ENCODE measurements around the gene SS18L1. TPM values are rescaled to one million over a fixed set of nuclear protein-coding genes. Genes with fewer than 3 reads are reported as not detected.
"Not testable (repeated sequence)": the region's sequence is repeated elsewhere in the genome, so short reads cannot be mapped to it uniquely, and the experiment has no call there.

The SS18L1 gene
- total and polyA plus RNA-seq, 2 donors (not counting 1 experiment from before 2014, with no cell fraction given): 4.7 to 7.4 TPM

GRCh38 chr20:62111148-62111547 lies 32.4 kb upstream of the SS18L1 start:
- Histone ChIP-seq H3K4me2 (ENCODE audit: extremely low read depth, insufficient read depth, low read length) (no peak overlapping the region), H3K4me1 (ENCODE audit: control insufficient read depth, extremely low read depth, insufficient read depth, low read length) (no peaks in the 10 kb centered on the region), H3K4me3 (replicated peaks in 1 of 4; ENCODE audit: control extremely low read depth in 1 of 4, insufficient read depth in 1 of 4, low read depth in 3 of 4, low read length in 4 of 4) (no peak overlapping the region), H3K27me3 (ENCODE audit: control insufficient read depth, insufficient read depth, low read length) (no peaks in the 10 kb centered on the region), H3K36me3 (ENCODE audit: control insufficient read depth, insufficient read depth, low read length) (no peaks in the 10 kb centered on the region), H2AFZ (ENCODE audit: low read length) (no peak overlapping the region), H3K9me3 (ENCODE audit: control insufficient read depth, insufficient read depth, low read depth, low read length) (no peaks in the 10 kb centered on the region), H3K9ac (ENCODE audit: insufficient read depth, low read length) (no peak overlapping the region), H3K27ac (ENCODE audit: insufficient read depth, low read length) (no peak overlapping the region), H4K20me1 (ENCODE audit: control insufficient read depth, extremely low read depth, insufficient read depth, low read length) (no peaks in the 10 kb centered on the region), H3K79me2 (ENCODE audit: control insufficient read depth, insufficient read depth, low read length) (no peaks in the 10 kb centered on the region)
- TF ChIP-seq, protein P1, sequence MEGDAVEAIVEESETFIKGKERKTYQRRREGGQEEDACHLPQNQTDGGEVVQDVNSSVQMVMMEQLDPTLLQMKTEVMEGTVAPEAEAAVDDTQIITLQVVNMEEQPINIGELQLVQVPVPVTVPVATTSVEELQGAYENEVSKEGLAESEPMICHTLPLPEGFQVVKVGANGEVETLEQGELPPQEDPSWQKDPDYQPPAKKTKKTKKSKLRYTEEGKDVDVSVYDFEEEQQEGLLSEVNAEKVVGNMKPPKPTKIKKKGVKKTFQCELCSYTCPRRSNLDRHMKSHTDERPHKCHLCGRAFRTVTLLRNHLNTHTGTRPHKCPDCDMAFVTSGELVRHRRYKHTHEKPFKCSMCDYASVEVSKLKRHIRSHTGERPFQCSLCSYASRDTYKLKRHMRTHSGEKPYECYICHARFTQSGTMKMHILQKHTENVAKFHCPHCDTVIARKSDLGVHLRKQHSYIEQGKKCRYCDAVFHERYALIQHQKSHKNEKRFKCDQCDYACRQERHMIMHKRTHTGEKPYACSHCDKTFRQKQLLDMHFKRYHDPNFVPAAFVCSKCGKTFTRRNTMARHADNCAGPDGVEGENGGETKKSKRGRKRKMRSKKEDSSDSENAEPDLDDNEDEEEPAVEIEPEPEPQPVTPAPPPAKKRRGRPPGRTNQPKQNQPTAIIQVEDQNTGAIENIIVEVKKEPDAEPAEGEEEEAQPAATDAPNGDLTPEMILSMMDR (conservative IDR thresholded peaks at IDR 0.05 in 1 of 2, IDR thresholded peaks at IDR 0.05 in 1 of 2; ENCODE audit: low read depth in 1 of 2, low read length in 2 of 2): no peak
- no peak for TF ChIP-seq EZH2 (IDR thresholded peaks at IDR 0.05; ENCODE audit: low read length, missing control alignments)
- no peak for DNase-seq (ENCODE audit: low read depth in 2 of 2)

- no peak overlapping the region for H3K4me3 ChIP-seq (replicated peaks in 1 of 4; ENCODE audit: control extremely low read depth in 1 of 4, insufficient read depth in 1 of 4, low read depth in 3 of 4, low read length in 4 of 4)
- H3K9me3 ChIP-seq (ENCODE audit: control insufficient read depth, insufficient read depth, low read depth, low read length): no peaks in the 10 kb centered on the region
- H3K4me1 ChIP-seq (ENCODE audit: control insufficient read depth, extremely low read depth, insufficient read depth, low read length): no peaks in the 10 kb centered on the region
- H3K27me3 ChIP-seq (ENCODE audit: control insufficient read depth, insufficient read depth, low read length): peaks cover 6% of the 10 kb centered on the region
- H3K9ac ChIP-seq (ENCODE audit: insufficient read depth, low read length): no peak overlapping the region
- no peak overlapping the region for H3K4me2 ChIP-seq (ENCODE audit: extremely low read depth, insufficient read depth, low read length)
- H4K20me1 ChIP-seq (ENCODE audit: control insufficient read depth, extremely low read depth, insufficient read depth, low read length): no peaks in the 10 kb centered on the region
- DNase-seq (ENCODE audit: low read depth in 2 of 2): no peak
- TF ChIP-seq, protein P1 (conservative IDR thresholded peaks at IDR 0.05 in 1 of 2, IDR thresholded peaks at IDR 0.05 in 1 of 2; ENCODE audit: low read depth in 1 of 2, low read length in 2 of 2): no peak
- no peak for TF ChIP-seq EZH2 (IDR thresholded peaks at IDR 0.05; ENCODE audit: low read length, missing control alignments)
- no peak overlapping the region for H3K27ac ChIP-seq (ENCODE audit: insufficient read depth, low read length)
- H2AFZ ChIP-seq (ENCODE audit: low read length): no peak overlapping the region
- H3K36me3 ChIP-seq (ENCODE audit: control insufficient read depth, insufficient read depth, low read length): no peaks in the 10 kb centered on the region
- H3K79me2 ChIP-seq (ENCODE audit: control insufficient read depth, insufficient read depth, low read length): no peaks in the 10 kb centered on the region
Measured at GRCh38 chr20:62112368-62112767, 31.2 kb upstream of the SS18L1 start.

GRCh38 chr20:62114894-62115293 lies 28.7 kb upstream of the SS18L1 start:
- no peak overlapping the region for H3K9ac ChIP-seq (ENCODE audit: insufficient read depth, low read length)
- H4K20me1 ChIP-seq (ENCODE audit: control insufficient read depth, extremely low read depth, insufficient read depth, low read length): no peaks in the 10 kb centered on the region
- no peak for DNase-seq (ENCODE audit: low read depth in 2 of 2)
- H3K4me3 ChIP-seq (replicated peaks in 1 of 4; ENCODE audit: control extremely low read depth in 1 of 4, insufficient read depth in 1 of 4, low read depth in 3 of 4, low read length in 4 of 4): no peak overlapping the region
- TF ChIP-seq, protein P1 (conservative IDR thresholded peaks at IDR 0.05 in 1 of 2, IDR thresholded peaks at IDR 0.05 in 1 of 2; ENCODE audit: low read depth in 1 of 2, low read length in 2 of 2): no peak
- TF ChIP-seq EZH2 (IDR thresholded peaks at IDR 0.05; ENCODE audit: low read length, missing control alignments): no peak
- H3K36me3 ChIP-seq (ENCODE audit: control insufficient read depth, insufficient read depth, low read length): no peaks in the 10 kb centered on the region
- H3K9me3 ChIP-seq (ENCODE audit: control insufficient read depth, insufficient read depth, low read depth, low read length): no peaks in the 10 kb centered on the region
- no peak overlapping the region for H3K4me2 ChIP-seq (ENCODE audit: extremely low read depth, insufficient read depth, low read length)
- H3K79me2 ChIP-seq (ENCODE audit: control insufficient read depth, insufficient read depth, low read length): no peaks in the 10 kb centered on the region
- no peaks in the 10 kb centered on the region for H3K4me1 ChIP-seq (ENCODE audit: control insufficient read depth, extremely low read depth, insufficient read depth, low read length)
- H3K27me3 ChIP-seq (ENCODE audit: control insufficient read depth, insufficient read depth, low read length): peaks cover 19% of the 10 kb centered on the region
- H3K27ac ChIP-seq (ENCODE audit: insufficient read depth, low read length): no peak overlapping the region
- no peak overlapping the region for H2AFZ ChIP-seq (ENCODE audit: low read length)

DNA sequence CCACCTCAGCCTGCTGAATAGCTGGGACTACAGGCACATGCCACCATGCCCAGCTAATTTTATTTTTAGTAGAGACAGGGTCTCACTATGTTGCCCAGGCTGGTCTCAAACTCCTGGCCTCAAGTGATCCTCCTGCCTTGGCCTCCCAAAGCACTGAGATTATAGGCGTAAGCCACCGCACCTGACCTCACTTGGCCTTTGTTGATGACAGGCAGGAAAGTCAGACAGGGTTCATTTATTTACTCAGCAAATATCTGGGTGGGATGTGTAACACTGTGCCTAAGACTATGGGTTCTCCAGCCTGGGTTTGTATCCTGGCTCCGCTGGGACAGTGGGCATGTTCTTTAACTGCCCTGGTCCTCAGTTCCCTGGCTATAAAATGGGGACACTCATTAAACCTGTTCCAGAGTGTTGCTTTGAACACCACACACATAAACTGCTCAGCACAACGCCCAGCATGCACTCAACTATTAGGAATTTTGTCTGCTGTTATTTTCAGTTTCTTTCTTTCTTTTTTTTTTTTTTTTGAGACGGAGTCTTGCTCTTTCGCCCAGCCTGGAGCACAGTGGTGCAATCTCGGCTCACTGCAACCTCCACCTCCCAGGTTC lies 27.7 kb upstream of the SS18L1 start:
- H2AFZ ChIP-seq (ENCODE audit: low read length); H3K4me2 ChIP-seq (ENCODE audit: extremely low read depth, insufficient read depth, low read length); DNase-seq (ENCODE audit: low read depth in 2 of 2); H3K9me3 ChIP-seq (ENCODE audit: control insufficient read depth, insufficient read depth, low read depth, low read length); H3K4me3 ChIP-seq (replicated peaks in 1 of 4; ENCODE audit: control extremely low read depth in 1 of 4, insufficient read depth in 1 of 4, low read depth in 3 of 4, low read length in 4 of 4); H3K9ac ChIP-seq (ENCODE audit: insufficient read depth, low read length); H4K20me1 ChIP-seq (ENCODE audit: control insufficient read depth, extremely low read depth, insufficient read depth, low read length); H3K27ac ChIP-seq (ENCODE audit: insufficient read depth, low read length); H3K79me2 ChIP-seq (ENCODE audit: control insufficient read depth, insufficient read depth, low read length); H3K4me1 ChIP-seq (ENCODE audit: control insufficient read depth, extremely low read depth, insufficient read depth, low read length); H3K36me3 ChIP-seq (ENCODE audit: control insufficient read depth, insufficient read depth, low read length): not testable (repeated sequence)
- peaks cover 19% of the 10 kb centered on the region for H3K27me3 ChIP-seq (ENCODE audit: control insufficient read depth, insufficient read depth, low read length)

All from fibroblast of lung (primary cell).